HG03108 (cell line): Measurements from ENCODE around the gene ACSBG1.

Source experiments
- ATAC-seq: cut with Tn5 transposase; IDR thresholded peaks from one replicate; pipeline ENCODE4 v1.9.1; 2021; ENCODE audit warnings: moderate library complexity; ENCODE audit not compliant: unreplicated experiment

The ACSBG1 gene

DNA sequence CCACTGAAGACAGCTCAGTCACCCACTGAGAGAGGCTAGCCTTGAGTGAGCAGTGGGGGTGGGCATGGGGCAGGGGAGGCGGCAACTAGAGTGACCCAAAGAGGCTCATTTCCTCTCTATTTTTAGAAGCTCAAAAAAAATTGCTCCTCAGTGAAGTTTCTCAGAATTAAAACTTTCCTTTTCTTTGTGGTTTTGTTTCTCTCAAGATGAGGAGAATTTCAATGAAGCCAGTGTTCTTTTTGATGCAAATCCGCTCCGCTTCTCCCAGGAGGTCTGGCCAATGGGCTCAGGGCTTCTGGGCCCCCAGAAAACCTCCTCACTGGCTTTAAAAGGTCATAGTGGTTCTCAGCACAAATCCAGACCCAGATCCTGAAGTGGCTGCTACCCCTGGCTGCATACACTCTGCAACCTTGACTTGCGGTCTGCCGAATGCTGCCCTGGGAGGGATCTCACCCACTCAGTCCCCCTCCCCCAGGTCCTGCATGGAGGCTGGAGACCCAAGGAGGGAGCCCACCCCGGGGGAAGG is at the start of gene ACSBG1:
TSS of gene ACSBG1 (minus strand) at position 51 of the 526 bp plus-strand sequence. CDS start 64 bp downstream, outside the sequence.
- no peak for ATAC-seq

DNA sequence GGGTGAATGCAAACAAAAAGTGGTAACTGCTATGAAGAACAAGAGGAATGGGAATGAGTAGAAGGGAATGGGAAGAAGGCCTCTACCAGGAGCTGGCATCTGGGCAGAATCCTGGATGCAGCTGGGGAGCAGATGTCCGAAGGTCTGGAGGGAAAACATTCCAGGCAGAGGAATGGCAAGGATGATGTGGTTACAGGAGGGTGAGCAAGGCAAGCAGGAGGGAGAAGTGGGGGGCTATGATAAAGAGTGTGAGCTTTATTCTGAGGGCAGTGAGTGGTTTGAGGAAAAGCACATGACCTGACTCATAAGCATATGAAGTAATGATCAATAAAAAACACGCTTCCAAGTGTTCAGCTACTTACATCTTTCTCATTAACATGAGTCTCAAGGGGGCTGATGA is 48.0 kb upstream of the ACSBG1 start:
- ATAC-seq = no peak

DNA sequence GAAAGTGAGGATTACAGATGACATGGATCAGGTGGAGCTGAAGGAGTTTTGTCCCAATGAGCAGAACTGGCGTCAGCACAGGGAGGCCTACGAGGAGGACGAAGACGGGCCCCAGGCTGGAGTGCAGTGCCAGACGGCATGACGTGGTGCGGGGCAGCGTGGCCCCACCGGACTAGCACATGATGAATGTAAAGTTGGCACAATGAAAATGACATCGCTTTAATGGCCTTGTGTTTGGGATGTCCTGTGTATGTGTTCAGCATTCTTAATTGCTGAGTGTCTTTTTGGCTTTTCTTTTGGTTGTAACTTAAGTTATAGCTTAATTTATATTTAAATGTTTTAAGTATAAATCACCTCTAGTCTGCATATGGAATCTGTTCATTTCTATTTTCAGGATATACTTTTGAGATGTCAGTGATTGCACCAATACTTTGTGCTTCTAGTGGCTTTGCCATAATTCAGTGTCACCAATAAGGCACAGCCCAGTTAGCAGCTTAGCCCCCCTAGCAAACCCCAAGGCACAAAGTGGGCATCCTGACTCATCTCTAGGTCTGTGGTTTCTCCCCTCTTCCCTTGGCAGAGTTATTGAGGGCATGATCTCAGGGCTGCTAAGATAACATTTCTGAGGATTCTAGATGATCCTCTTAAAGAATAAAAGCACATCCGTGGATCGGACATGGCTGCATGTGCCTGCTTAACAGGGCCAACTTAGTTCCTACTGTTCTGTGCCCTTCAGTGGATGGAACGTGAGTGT is 46.1 kb upstream of the ACSBG1 start:
- ATAC-seq = no peak

GRCh38 chr15:78276064-78276943 is 41.9 kb upstream of the ACSBG1 start:
- no peak for ATAC-seq

- no peak for ATAC-seq
These were observed 40.6 kb upstream of the ACSBG1 start for GRCh38 chr15:78274994-78275393.

DNA sequence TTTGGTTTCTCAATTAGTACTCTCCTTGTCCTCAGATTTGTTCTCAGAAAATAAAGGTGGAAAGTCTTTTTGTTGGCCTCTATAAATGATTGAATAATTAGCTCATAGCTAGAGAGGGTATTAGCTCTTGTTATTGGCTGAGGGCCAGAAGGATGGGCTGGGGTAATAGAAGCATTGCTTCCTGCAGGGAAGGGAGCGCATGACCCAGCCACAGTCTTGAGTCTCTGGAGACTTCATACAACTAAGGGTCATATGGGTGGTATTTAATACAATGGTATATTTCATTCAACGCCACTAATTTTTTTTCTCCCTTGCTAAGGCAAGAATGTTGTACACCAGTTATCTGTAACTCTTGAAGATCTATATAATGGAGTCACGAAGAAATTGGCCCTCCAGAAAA is 38.4 kb upstream of the ACSBG1 start:
- ATAC-seq = no peak

DNA sequence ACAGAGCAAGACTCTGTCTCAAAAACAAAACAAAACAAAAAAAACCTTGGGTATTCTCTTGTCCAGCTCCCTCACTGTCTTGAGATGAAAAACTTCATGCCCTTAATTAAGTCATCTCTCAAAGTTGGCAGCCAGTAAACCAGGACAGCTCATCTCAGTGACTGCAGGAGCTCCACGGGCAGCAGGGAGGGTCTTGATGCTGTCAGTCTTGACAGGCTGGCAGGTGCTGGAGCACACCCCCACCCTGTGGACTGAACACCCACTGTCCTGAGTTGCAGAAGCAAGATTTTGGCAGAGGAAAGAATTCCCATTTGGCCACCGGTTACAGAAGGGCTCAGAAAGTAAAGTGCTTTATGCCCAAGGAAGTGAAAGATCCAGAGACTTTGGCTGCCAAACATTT is 38.0 kb upstream of the ACSBG1 start:
- ATAC-seq = no peak

GRCh38 chr15:78266806-78267205 is 32.4 kb upstream of the ACSBG1 start:
- ATAC-seq = no peak

DNA sequence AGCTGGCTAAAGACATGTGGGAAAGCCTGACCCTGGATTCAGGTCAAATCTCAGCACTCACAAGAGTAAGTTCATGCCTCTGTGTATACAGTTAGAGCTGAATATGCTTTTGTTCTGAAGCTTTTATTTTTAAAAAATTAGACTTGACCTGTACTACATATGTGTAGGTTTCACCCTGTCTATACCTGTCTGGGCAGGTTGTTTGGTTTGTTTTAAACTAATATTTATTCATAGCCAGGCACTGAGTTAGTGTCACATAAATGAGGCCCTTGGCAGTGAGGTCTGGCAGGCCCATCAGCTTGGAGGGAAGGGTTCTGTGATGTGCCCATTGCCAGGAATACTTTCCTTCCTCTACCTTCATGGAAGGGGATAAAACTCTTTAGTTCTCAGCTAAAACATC is 31.9 kb upstream of the ACSBG1 start:
- no peak for ATAC-seq

DNA sequence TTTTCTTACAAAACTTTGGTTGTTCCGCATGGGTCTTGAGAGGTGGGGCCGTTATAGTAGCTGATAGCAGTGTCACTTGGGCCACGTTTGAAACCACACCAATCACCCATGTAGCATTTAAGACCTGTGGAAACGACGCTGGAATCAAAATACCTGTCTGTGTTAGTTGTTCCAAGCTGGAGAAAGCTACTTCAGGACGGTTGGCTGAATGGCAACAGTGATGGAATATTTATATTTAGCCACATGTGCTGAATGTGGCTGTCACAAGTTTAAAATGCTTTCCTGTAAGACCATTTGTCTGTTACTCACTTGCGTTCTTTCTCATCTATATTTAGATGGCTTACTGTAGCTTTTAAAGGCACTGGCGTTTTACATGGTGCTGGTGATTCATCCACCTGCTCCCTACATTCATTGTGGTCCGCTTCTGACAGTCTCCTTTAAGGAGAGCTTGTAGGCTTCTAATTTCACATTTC is 31.4 kb upstream of the ACSBG1 start:
- no peak for ATAC-seq

DNA sequence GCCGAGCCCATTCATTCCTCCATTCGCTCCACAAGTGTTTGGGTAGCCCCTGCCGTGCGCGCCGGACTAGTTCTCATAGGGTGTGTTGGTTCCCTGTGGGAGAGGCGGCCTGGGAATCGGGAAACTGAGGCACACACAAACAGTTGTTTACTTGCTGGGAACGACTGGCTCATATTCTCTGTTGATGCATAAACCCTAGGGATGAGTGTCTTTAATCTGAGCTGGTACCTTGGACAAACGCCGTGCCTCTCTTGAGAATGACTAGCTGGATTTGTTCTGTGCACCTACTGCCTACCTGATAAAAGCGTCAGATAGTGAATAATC is 30.7 kb upstream of the ACSBG1 start:
- ATAC-seq = no peak

GRCh38 chr15:78264304-78265136 is 30.2 kb upstream of the ACSBG1 start, which contains the start of gene DNAJA4:
TSS of gene DNAJA4 (plus strand) at chr15:78264562. CDS start at chr15:78264764, 202 bp downstream.
- ATAC-seq = no peak

- no peak for ATAC-seq
These were observed 29.5 kb upstream of the ACSBG1 start for GRCh38 chr15:78263907-78264303.

- no peak for ATAC-seq
These were observed 29.0 kb upstream of the ACSBG1 start for GRCh38 chr15:78263351-78263781.

- no peak for ATAC-seq
These were observed 26.7 kb upstream of the ACSBG1 start for GRCh38 chr15:78261062-78261461.

DNA sequence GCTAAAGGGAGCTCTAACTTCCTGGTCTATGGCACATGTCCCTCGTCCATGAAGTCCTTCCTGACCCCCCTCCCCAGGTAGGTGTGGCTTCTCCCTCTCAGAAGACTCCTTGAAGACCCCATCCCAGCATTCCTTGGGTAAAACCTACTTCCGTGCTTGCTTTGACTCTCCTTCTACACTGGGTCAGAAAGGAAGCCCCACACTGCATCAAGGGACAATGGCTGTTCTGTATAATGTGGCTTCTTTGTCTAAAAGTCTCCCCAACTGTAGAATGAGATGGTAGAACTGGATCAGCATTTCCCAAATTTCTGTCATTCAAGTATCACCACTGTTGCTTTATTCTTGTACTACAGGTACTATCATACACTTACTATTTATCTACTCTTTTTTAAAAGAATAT is 26.1 kb upstream of the ACSBG1 start:
- no peak for ATAC-seq

- no peak for ATAC-seq
These were observed 24.9 kb upstream of the ACSBG1 start for GRCh38 chr15:78259232-78259631.

GRCh38 chr15:78257681-78258080 is 23.3 kb upstream of the ACSBG1 start:
- ATAC-seq = no peak

- ATAC-seq = no peak
These were observed 21.7 kb upstream of the ACSBG1 start for GRCh38 chr15:78256044-78256437.

GRCh38 chr15:78255421-78256043 is 21.2 kb upstream of the ACSBG1 start:
- ATAC-seq = no peak
